KMS-11 (cell line): ENCODE data around the gene DENND4B.

Experiments used
- H2AFZ ChIP-seq: fragments of 200-600 bp; sonication (generic); 2 replicates; pipeline ENCODE4 v1.6.1; 2016; ENCODE audit warnings: antibody characterized with exemption, mixed run types, low read depth
- H3K27ac ChIP-seq: fragments of 200-600 bp; sonication (generic); 2 replicates; pipeline ENCODE4 v1.6.1; 2016; ENCODE audit warnings: mild to moderate bottlenecking, mixed run types
- H3K27me3 ChIP-seq: fragments of 200-600 bp; sonication (generic); 2 replicates; pipeline ENCODE4 v1.6.1; 2017; ENCODE audit warnings: mild to moderate bottlenecking, low read depth, mixed run types, moderate library complexity; ENCODE audit not compliant: insufficient read depth
- H3K36me3 ChIP-seq: fragments of 200-600 bp; sonication (generic); 2 replicates; pipeline ENCODE4 v1.6.1; 2017; ENCODE audit warnings: mild to moderate bottlenecking, mixed run types; ENCODE audit not compliant: insufficient read depth
- H3K4me1 ChIP-seq: fragments of 200-600 bp; sonication (generic); 2 replicates; pipeline ENCODE4 v1.6.1; 2016; ENCODE audit warnings: mild to moderate bottlenecking, low read depth, mixed run types; ENCODE audit not compliant: poor library complexity, severe bottlenecking
- H3K4me2 ChIP-seq: fragments of 200-600 bp; sonication (generic); 2 replicates; pipeline ENCODE4 v1.7.0; 2016; ENCODE audit warnings: mild to moderate bottlenecking, mixed run types
- H3K4me3 ChIP-seq: fragments of 200-600 bp; sonication (generic); IDR thresholded peaks from 2 replicates; pipeline ENCODE4 v1.6.1; 2017; ENCODE audit warnings: low read depth, low read length, mixed read lengths; ENCODE audit not compliant: insufficient read depth
- H3K79me2 ChIP-seq: fragments of 200-600 bp; sonication (generic); 2 replicates; pipeline ENCODE4 v1.6.1; 2016; ENCODE audit warnings: low read depth, mixed run types; ENCODE audit not compliant: insufficient read depth
- H3K9ac ChIP-seq: fragments of 200-600 bp; sonication (generic); 2 replicates; pipeline ENCODE4 v1.6.1; 2016; ENCODE audit warnings: mild to moderate bottlenecking, mixed run types
- H4K20me1 ChIP-seq: fragments of 200-600 bp; sonication (generic); 2 replicates; pipeline ENCODE4 v1.6.1; 2016; ENCODE audit warnings: mild to moderate bottlenecking, mixed run types; ENCODE audit not compliant: insufficient read depth
- TF ChIP-seq, protein P1 (sequence below): fragments of 200-600 bp; sonication (generic); conservative IDR thresholded peaks from 2 replicates; pipeline ENCODE4 v1.6.1; 2017; ENCODE audit warnings: low read depth, mild to moderate bottlenecking, antibody characterized with exemption, low read length, moderate library complexity, mixed read lengths

Gene DENND4B

DNA sequence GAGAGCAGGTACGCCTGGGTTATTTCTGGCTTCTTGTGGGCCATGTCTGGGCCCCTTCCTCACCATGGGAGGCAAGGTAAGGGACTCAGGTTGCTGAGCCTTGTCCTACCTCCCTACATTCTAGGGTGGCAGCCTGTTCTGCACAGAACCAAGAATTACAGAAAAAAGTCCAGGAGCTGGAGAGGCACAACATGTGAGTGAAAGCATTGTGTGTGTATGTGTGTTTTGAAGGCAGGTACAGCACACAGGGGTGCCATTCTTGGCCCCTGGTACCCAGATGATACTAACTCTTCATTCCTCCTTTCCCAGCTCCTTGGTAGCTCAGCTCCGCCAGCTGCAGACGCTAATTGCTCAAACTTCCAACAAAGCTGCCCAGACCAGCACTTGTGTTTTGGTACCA, 26.6 kb upstream of the DENND4B start:
- TF ChIP-seq, protein P1, sequence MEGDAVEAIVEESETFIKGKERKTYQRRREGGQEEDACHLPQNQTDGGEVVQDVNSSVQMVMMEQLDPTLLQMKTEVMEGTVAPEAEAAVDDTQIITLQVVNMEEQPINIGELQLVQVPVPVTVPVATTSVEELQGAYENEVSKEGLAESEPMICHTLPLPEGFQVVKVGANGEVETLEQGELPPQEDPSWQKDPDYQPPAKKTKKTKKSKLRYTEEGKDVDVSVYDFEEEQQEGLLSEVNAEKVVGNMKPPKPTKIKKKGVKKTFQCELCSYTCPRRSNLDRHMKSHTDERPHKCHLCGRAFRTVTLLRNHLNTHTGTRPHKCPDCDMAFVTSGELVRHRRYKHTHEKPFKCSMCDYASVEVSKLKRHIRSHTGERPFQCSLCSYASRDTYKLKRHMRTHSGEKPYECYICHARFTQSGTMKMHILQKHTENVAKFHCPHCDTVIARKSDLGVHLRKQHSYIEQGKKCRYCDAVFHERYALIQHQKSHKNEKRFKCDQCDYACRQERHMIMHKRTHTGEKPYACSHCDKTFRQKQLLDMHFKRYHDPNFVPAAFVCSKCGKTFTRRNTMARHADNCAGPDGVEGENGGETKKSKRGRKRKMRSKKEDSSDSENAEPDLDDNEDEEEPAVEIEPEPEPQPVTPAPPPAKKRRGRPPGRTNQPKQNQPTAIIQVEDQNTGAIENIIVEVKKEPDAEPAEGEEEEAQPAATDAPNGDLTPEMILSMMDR = no peak
- Histone ChIP-seq H3K36me3 (peaks cover 12% of the 10 kb centered on the region; the same call in 1 of the 2 replicates), H3K4me1 (peaks cover 30% of the 10 kb centered on the region)

DNA sequence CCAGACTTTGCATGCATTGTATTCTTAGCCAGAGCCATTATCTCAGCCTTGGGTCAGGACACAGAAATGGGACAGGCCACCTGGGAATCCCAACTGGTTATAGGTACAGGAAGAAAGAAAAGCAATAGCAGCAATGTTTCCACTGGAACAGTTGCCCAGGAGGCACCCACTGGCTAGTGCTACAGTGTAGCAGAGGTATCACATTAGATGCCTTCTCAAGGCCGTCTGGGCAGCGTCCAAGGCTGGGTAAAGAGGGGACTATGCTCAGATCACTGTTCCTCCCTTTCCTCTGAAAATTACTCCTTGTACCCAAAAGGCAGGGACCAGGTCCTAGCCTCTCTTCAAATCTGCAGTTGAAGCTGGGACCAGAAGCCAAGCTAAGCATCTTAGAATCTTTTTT, 23.8 kb upstream of the DENND4B start:
- H3K36me3 ChIP-seq = peaks cover 12% of the 10 kb centered on the region; the same call in 1 of the 2 replicates
- peaks cover 34% of the 10 kb centered on the region for H3K4me1 ChIP-seq
- no peaks in the 10 kb centered on the region for H4K20me1 ChIP-seq
- no peak overlapping the region for H3K4me3 ChIP-seq
- H3K27me3 ChIP-seq = no peaks in the 10 kb centered on the region
- H3K4me2 ChIP-seq = no peak overlapping the region
- H3K27ac ChIP-seq = no peak overlapping the region
- no peak overlapping the region for H3K9ac ChIP-seq
- TF ChIP-seq, protein P1 = no peak
- H2AFZ ChIP-seq = no peak overlapping the region
- H3K79me2 ChIP-seq = peaks cover 17% of the 10 kb centered on the region

More for the DNA sequence above, 26.6 kb upstream of the DENND4B start:
- Histone ChIP-seq H3K27me3 (no peaks in the 10 kb centered on the region), H3K4me3 (no peak overlapping the region), H3K79me2 (peaks cover 21% of the 10 kb centered on the region), H2AFZ (no peak overlapping the region), H3K4me2 (no peak overlapping the region), H4K20me1 (no peaks in the 10 kb centered on the region), H3K9ac (no peak overlapping the region), H3K27ac (no peak overlapping the region)

DNA sequence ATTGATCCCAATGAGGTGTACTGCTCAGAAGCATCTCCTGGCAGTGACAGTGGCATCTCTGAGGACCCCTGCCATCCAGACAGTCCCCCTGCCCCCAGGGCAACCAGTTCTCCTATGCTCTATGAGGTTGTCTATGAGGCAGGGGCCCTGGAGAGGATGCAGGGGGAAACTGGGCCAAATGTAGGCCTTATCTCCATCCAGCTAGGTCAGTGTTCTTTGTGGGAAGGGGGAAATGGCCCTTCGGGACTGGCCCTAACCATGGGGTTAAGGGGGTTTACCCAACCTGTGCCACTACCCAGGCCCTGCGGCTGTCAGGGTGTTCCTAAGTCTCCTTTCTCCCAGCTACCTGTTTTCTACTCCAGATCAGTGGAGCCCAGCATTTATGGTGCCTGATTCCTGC, 22.5 kb upstream of the DENND4B start:
- H2AFZ ChIP-seq = no peak overlapping the region
- no peaks in the 10 kb centered on the region for H3K27me3 ChIP-seq
- no peak overlapping the region for H3K4me2 ChIP-seq
- H3K4me3 ChIP-seq = no peak overlapping the region
- peaks cover 3% of the 10 kb centered on the region; the same call in 1 of the 2 replicates for H3K36me3 ChIP-seq
- no peak overlapping the region for H3K27ac ChIP-seq
- TF ChIP-seq, protein P1 = no peak
- peaks cover 47% of the 10 kb centered on the region for H3K4me1 ChIP-seq
- H4K20me1 ChIP-seq = no peaks in the 10 kb centered on the region
- peaks cover 20% of the 10 kb centered on the region for H3K79me2 ChIP-seq
- H3K9ac ChIP-seq = no peak overlapping the region

- H3K4me3 ChIP-seq = no peak overlapping the region
- no peak overlapping the region for H3K27ac ChIP-seq
- H3K9ac ChIP-seq = no peak overlapping the region
- H4K20me1 ChIP-seq = no peaks in the 10 kb centered on the region
- H3K4me2 ChIP-seq = peak overlapping the region; percentile 77; the same call in 1 of the 2 replicates
- peaks cover 20% of the 10 kb centered on the region for H3K79me2 ChIP-seq
- H3K36me3 ChIP-seq = no peaks in the 10 kb centered on the region
- TF ChIP-seq, protein P1 = no peak
- no peaks in the 10 kb centered on the region for H3K27me3 ChIP-seq
- H3K4me1 ChIP-seq = peaks cover 49% of the 10 kb centered on the region
- H2AFZ ChIP-seq = no peak overlapping the region; the same call in 1 of the 2 replicates
Measured at GRCh38 chr1:153968408-153968807, 21.9 kb upstream of the DENND4B start.
